Keratinocyte (primary cell): ENCODE results near the gene RBM18.

ENCODE experiments used
- EZH2 ChIP-seq: IDR thresholded peaks from one replicate; pipeline ENCODE4 v1.6.1; 2012; ENCODE audit warnings: inconsistent platforms, mild to moderate bottlenecking, low read length, moderate library complexity
- TF ChIP-seq, protein P1 (sequence below), 3 experiments: IDR thresholded peaks in 1 of 3; conservative IDR thresholded peaks in 1 of 3; optimal IDR thresholded peaks in 1 of 3; 2 replicates in 2 of 3; 3 replicates in 1 of 3; pipeline versions ENCODE3 to v1.5.1; 2011; ENCODE audit warnings: low read length in 3 of 3, mild to moderate bottlenecking in 3 of 3, moderate library complexity in 2 of 3, control low read depth in 1 of 3, inconsistent platforms in 1 of 3; ENCODE audit not compliant: insufficient read depth in 2 of 3; ENCODE audit errors: extremely low read depth in 1 of 3

DNA sequence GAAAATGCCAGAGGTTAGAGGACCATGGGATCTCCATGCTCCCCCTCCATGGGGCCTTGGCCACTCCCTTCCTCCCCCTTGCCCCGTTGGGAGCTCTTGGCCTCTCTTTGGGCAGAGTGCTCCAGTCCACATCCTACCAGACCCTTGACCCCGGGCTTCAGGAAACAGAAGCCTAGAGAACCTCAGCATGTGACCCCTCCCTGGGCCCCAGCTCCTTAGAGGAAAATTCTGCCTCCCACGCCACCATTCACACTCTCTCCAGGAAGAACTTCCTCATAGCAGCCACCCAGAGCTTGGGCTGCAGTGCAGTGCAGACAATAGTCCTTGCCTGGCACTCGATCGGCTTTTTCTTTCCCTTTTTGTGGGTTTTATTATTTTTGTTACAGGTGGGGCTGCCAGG is 41.8 kb downstream of the RBM18 start:
- TF ChIP-seq, protein P1, sequence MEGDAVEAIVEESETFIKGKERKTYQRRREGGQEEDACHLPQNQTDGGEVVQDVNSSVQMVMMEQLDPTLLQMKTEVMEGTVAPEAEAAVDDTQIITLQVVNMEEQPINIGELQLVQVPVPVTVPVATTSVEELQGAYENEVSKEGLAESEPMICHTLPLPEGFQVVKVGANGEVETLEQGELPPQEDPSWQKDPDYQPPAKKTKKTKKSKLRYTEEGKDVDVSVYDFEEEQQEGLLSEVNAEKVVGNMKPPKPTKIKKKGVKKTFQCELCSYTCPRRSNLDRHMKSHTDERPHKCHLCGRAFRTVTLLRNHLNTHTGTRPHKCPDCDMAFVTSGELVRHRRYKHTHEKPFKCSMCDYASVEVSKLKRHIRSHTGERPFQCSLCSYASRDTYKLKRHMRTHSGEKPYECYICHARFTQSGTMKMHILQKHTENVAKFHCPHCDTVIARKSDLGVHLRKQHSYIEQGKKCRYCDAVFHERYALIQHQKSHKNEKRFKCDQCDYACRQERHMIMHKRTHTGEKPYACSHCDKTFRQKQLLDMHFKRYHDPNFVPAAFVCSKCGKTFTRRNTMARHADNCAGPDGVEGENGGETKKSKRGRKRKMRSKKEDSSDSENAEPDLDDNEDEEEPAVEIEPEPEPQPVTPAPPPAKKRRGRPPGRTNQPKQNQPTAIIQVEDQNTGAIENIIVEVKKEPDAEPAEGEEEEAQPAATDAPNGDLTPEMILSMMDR (optimal IDR thresholded peaks at IDR 0.05 in 1 of 3, IDR thresholded peaks at IDR 0.05 in 1 of 3, conservative IDR thresholded peaks at IDR 0.05 in 1 of 3; ENCODE audit: extremely low read depth in 1 of 3, insufficient read depth in 2 of 3, low read length in 3 of 3), result no peak
- no peak for TF ChIP-seq EZH2
